ENCODE data around the gene SIRPA. TPM values are rescaled to one million over a fixed set of nuclear protein-coding genes. Genes with fewer than 3 reads are reported as not detected.

The SIRPA gene
- total RNA-seq, 1 experiment from 2014 or later = 6.0 TPM

DNA sequence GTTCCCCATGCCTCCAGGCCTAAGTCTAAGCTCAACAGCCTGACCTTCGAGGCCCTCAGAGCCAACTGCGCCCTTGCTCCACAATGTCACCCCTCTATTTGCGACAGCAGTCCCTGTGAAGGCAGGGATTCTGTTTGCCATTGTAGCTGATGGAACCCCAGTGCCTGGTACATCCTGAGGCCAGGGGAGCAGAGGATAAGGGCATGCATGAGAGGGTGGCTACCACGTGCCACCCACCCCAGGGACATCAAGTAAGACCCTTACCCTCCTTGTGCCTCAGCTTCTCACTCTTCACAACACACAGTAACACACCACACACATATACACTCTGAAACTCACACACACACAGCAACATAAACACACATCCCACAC is 20.0 kb upstream of the SIRPA start:
- no peak overlapping the region for H2BK20ac ChIP-seq (ENCODE audit: low read depth, low read length, poor library complexity, severe bottlenecking)
- H3K9ac ChIP-seq (ENCODE audit: extremely low read depth, insufficient read length, low read length) = no peak overlapping the region
- no peak overlapping the region for H3K23ac ChIP-seq (ENCODE audit: insufficient read length, low read depth, low read length)
- no peak overlapping the region for H2AK5ac ChIP-seq (ENCODE audit: insufficient read length, low read length)
- H3K27me3 ChIP-seq (ENCODE audit: insufficient read depth, low read length) = no peaks in the 10 kb centered on the region
- no peak overlapping the region for H4K91ac ChIP-seq (ENCODE audit: insufficient read length, low read depth, low read length)
- peaks cover 6 to 22% of the 10 kb centered on the region in 2 experiments for H3K4me1 Mint-ChIP-seq
- no peaks in the 10 kb centered on the region for H3K4me1 ChIP-seq (ENCODE audit: insufficient read depth, low read length)
- H3K27me3 Mint-ChIP-seq (ENCODE audit: low read depth) = peaks cover 8% of the 10 kb centered on the region
- no peak overlapping the region for H3K14ac ChIP-seq (ENCODE audit: insufficient read depth, low read length)
- H4K20me1 ChIP-seq (ENCODE audit: control insufficient read depth, insufficient read depth, insufficient read length) = no peaks in the 10 kb centered on the region
- H3K18ac ChIP-seq (ENCODE audit: insufficient read length, low read depth, low read length) = no peak overlapping the region
- no peak overlapping the region for H3K27ac Mint-ChIP-seq
- no peak overlapping the region for H3K4me2 ChIP-seq (ENCODE audit: insufficient read depth, insufficient read length, low read length)
- no peak overlapping the region for H3K4ac ChIP-seq (ENCODE audit: low read depth, low read length)
- H2BK12ac ChIP-seq (ENCODE audit: insufficient read length, low read depth, low read length) = no peak overlapping the region
- WGBS (ENCODE audit: extremely low coverage, insufficient read length, low lambda C conversion rate) = no CpG with 5 or more reads among the region's 4 CpGs
- H3K23me2 ChIP-seq (ENCODE audit: insufficient read length, low read depth, low read length, poor library complexity, severe bottlenecking) = no peaks in the 10 kb centered on the region
- no peaks in the 10 kb centered on the region for H3K79me1 ChIP-seq (ENCODE audit: insufficient read depth, low read depth, low read length, poor library complexity, severe bottlenecking)
- TF ChIP-seq, protein P1, sequence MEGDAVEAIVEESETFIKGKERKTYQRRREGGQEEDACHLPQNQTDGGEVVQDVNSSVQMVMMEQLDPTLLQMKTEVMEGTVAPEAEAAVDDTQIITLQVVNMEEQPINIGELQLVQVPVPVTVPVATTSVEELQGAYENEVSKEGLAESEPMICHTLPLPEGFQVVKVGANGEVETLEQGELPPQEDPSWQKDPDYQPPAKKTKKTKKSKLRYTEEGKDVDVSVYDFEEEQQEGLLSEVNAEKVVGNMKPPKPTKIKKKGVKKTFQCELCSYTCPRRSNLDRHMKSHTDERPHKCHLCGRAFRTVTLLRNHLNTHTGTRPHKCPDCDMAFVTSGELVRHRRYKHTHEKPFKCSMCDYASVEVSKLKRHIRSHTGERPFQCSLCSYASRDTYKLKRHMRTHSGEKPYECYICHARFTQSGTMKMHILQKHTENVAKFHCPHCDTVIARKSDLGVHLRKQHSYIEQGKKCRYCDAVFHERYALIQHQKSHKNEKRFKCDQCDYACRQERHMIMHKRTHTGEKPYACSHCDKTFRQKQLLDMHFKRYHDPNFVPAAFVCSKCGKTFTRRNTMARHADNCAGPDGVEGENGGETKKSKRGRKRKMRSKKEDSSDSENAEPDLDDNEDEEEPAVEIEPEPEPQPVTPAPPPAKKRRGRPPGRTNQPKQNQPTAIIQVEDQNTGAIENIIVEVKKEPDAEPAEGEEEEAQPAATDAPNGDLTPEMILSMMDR (conservative IDR thresholded peaks at IDR 0.05) = no peak
- no peak overlapping the region for H3K27ac ChIP-seq (ENCODE audit: insufficient read length, low read depth, low read length)
- no peak overlapping the region for H2BK15ac ChIP-seq (ENCODE audit: low read depth, low read length)
- no peak overlapping the region for H2BK120ac ChIP-seq (ENCODE audit: low read depth, low read length, poor library complexity, severe bottlenecking)
- H4K5ac ChIP-seq (ENCODE audit: insufficient read length, low read depth, low read length) = no peak overlapping the region
- H4K8ac ChIP-seq (replicated peaks; ENCODE audit: insufficient read length, low read depth, low read length) = no peak overlapping the region
- H2AFZ ChIP-seq (ENCODE audit: low read length) = no peak overlapping the region
- no peaks in the 10 kb centered on the region for H3K36me3 Mint-ChIP-seq (ENCODE audit: insufficient read depth in 1 of 3, low read depth in 3 of 3)
- no peak overlapping the region for H3K4me3 Mint-ChIP-seq
- H3K9me3 Mint-ChIP-seq = peaks cover 0 to 6% of the 10 kb centered on the region in 2 experiments; a peak in 3 of 5 replicates
- H3K79me2 ChIP-seq (ENCODE audit: insufficient read depth, low read length) = no peaks in the 10 kb centered on the region
- no peak overlapping the region for H3K56ac ChIP-seq (ENCODE audit: insufficient read length, low read depth, low read length)
- no peaks in the 10 kb centered on the region for H3K9me3 ChIP-seq (ENCODE audit: control insufficient read depth, low read depth, low read length)
- DNase-seq = no peak
- no peak overlapping the region for H2BK5ac ChIP-seq (ENCODE audit: insufficient read length, low read length)
- no peak overlapping the region for H3T11ph ChIP-seq (ENCODE audit: low read length)

Measured in H9 (cell line).